Effector memory CD8-positive, alpha-beta T cell (primary cell): ENCODE results near the gene RBM44.

ENCODE experiments used
- ATAC-seq: fragments of 150-1000 bp; cut with Tn5 transposase; replicated peaks from 2 replicates; pipeline ENCODE4 v1.10.0; 2021; ENCODE audit warnings: mild to moderate bottlenecking, moderate library complexity
- DNase-seq, 3 experiments: peaks; one replicate each; pipeline ENCODE4 v3.0.0; 2021
- H3K27ac Mint-ChIP-seq, 2 donors: one replicate each; pipeline ENCODE4 v1.8.0; 2022; ENCODE audit warnings: mild to moderate bottlenecking in 2 of 2, mixed read lengths in 2 of 2, moderate library complexity in 2 of 2
- H3K27me3 Mint-ChIP-seq, 2 donors: one replicate each; pipeline ENCODE4 v1.8.0; 2022; ENCODE audit warnings: mixed read lengths in 2 of 2
- H3K36me3 Mint-ChIP-seq: one replicate; pipeline ENCODE4 v1.8.0; 2022; ENCODE audit warnings: mild to moderate bottlenecking, moderate library complexity, mixed read lengths; ENCODE audit not compliant: insufficient read depth
- H3K4me1 Mint-ChIP-seq, 2 donors: one replicate each; pipeline ENCODE4 v1.8.0; 2022; ENCODE audit warnings: low read depth in 2 of 2, mixed read lengths in 2 of 2
- H3K4me3 Mint-ChIP-seq, 2 donors: one replicate each; pipeline ENCODE4 v1.8.0; 2022; ENCODE audit warnings: mild to moderate bottlenecking in 2 of 2, mixed read lengths in 2 of 2, moderate library complexity in 2 of 2
- H3K9me3 Mint-ChIP-seq, 2 donors: one replicate each; pipeline ENCODE4 v1.8.0; 2022; ENCODE audit warnings: mixed read lengths in 2 of 2

RBM44 gene

DNA sequence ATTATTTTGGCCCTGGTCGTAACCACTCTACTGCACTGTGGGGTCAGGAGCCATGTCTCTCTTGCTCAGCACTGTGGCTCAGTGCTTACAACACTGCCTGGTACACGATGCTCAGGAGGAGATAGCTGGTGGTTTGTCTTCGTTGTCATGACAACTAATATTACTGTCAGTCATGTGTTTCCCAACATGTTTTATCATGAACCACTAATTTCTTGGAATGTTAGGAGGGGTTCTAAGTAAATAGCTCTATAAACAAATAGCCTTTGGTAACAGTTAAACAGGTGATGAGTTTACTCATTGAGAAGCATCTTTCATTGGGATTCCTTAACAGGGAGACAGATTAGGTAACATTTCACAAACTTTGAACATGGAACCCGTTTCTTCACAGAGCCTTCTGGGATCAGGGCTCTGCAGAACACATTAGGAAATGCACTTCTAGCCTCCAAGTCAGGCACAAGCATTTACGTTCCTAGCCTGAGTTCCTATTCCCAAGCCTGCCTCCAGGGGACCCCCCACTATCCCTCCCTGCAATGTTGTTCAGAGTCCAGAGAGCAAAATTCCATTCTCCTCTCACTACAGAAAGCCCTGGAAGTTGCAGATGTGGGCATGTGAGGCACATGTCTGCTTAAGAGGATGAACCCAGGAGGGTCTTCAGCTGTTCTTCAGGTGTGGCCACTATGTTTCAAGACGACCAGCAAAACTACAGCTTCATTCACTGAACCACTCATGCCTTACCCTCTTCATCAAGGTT, 6.4 kb upstream of the RBM44 start:
- Mint-ChIP-seq H3K27ac (peak overlapping the region; percentile 8 to 55), H3K9me3 (no peaks in the 10 kb centered on the region), H3K36me3 (peaks cover 16% of the 10 kb centered on the region), H3K4me3 (no peak overlapping the region), H3K4me1 (peaks cover 3 to 8% of the 10 kb centered on the region in 2 donors), H3K27me3 (no peaks in the 10 kb centered on the region)
- DNase-seq: no peak
- no peak for ATAC-seq

DNA sequence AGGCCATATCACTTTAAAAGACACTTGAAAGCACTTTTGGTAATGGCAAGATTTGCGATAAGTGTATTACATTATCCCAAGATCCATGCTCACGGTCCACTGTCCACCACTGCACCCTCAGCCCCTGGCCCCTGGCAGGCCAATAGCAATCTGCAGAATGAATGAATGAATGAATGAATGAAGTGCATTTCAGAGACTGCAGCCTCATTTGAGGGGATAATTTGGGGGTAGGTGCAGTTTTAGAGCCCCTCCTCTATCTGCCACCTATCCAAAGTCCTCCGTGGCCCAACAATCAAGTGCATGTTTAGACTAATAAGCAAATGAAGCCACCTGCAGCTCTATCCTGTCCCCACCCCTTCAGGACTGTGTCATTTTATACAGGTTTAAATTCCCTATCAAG, 1.3 kb upstream of the RBM44 start:
- ATAC-seq (no peak), DNase-seq (no peak)

GRCh38 chr2:237799060-237799428, 465 bp downstream of the RBM44 start:
- Mint-ChIP-seq H3K9me3 (no peaks in the 10 kb centered on the region), H3K27ac (no peak overlapping the region), H3K27me3 (no peaks in the 10 kb centered on the region), H3K4me1 (no peaks in the 10 kb centered on the region), H3K4me3 (no peak overlapping the region), H3K36me3 (peaks cover 9% of the 10 kb centered on the region)
- ATAC-seq: no peak
- no peak for DNase-seq

More for the DNA sequence above, 1.3 kb upstream of the RBM44 start:
- H3K4me1 Mint-ChIP-seq: no peaks in the 10 kb centered on the region
- no peaks in the 10 kb centered on the region for H3K27me3 Mint-ChIP-seq
- no peak overlapping the region for H3K4me3 Mint-ChIP-seq
- no peak overlapping the region for H3K27ac Mint-ChIP-seq
- H3K36me3 Mint-ChIP-seq: peaks cover 9% of the 10 kb centered on the region
- no peaks in the 10 kb centered on the region for H3K9me3 Mint-ChIP-seq

GRCh38 chr2:237801466-237801865, 2.9 kb downstream of the RBM44 start:
- H3K4me3 Mint-ChIP-seq: no peak overlapping the region
- H3K4me1 Mint-ChIP-seq: no peaks in the 10 kb centered on the region
- H3K36me3 Mint-ChIP-seq: peaks cover 6% of the 10 kb centered on the region
- no peak overlapping the region for H3K27ac Mint-ChIP-seq
- H3K9me3 Mint-ChIP-seq: no peaks in the 10 kb centered on the region
- no peaks in the 10 kb centered on the region for H3K27me3 Mint-ChIP-seq
- no peak for DNase-seq
- no peak for ATAC-seq

DNA sequence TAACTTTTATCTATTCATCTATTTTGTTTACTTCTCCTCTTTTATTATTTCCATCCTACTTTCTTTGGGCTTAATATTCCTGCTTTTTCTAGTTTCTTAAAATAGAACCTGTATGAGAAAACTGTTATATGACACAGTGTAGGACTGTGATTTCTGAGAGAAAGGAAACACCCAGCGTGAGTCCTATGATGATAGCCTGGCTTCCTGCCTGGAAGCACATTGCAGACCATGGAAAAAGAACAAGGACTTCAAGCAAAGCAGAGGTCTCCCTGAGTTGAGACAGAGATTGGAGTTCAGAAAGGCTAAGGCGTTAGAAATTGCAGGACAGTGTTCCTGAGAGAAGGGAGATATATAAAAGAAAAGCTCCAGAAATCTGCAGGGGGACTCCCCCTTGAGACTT, 7.8 kb downstream of the RBM44 start:
- H3K27ac Mint-ChIP-seq: no peak overlapping the region
- no peaks in the 10 kb centered on the region for H3K9me3 Mint-ChIP-seq
- ATAC-seq (no peak), DNase-seq (no peak)
- no peaks in the 10 kb centered on the region for H3K4me1 Mint-ChIP-seq
- no peaks in the 10 kb centered on the region for H3K27me3 Mint-ChIP-seq
- H3K4me3 Mint-ChIP-seq: no peak overlapping the region
- H3K36me3 Mint-ChIP-seq: peaks cover 1% of the 10 kb centered on the region

- no peak for ATAC-seq
- no peaks in the 10 kb centered on the region for H3K27me3 Mint-ChIP-seq
- H3K27ac Mint-ChIP-seq: no peak overlapping the region
Measured at GRCh38 chr2:237815637-237816036, 17.1 kb downstream of the RBM44 start.

GRCh38 chr2:237816531-237816930, 18.0 kb downstream of the RBM44 start:
- Mint-ChIP-seq H3K27me3 (no peaks in the 10 kb centered on the region), H3K27ac (no peak overlapping the region), H3K9me3 (no peaks in the 10 kb centered on the region), H3K4me1 (no peaks in the 10 kb centered on the region), H3K36me3 (no peaks in the 10 kb centered on the region), H3K4me3 (no peak overlapping the region)
- ATAC-seq (no peak), DNase-seq (no peak)

More at GRCh38 chr2:237815637-237816036, 17.1 kb downstream of the RBM44 start:
- no peak for DNase-seq
- Mint-ChIP-seq H3K4me3 (no peak overlapping the region), H3K4me1 (no peaks in the 10 kb centered on the region), H3K36me3 (no peaks in the 10 kb centered on the region), H3K9me3 (no peaks in the 10 kb centered on the region)

DNA sequence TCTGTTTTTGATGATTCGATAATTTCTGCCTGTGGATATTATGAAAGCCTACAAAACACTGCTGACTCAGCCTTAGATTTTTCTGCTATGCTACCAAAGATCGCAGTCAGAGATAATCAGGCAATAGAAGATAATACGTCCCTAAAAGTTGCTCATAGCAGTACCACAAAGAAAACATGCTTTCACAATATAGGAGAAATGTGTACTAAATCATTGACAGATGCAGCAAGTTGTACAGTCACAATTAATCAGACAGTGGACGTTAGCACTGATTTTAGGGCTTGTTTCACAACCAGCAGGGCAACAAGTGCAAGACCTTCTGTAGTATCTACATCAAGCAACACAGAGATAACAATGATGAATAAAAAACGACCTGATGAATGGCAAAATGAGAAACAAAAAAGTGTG, 19.5 kb downstream of the RBM44 start:
- H3K36me3 Mint-ChIP-seq: no peaks in the 10 kb centered on the region
- no peak for ATAC-seq

DNA sequence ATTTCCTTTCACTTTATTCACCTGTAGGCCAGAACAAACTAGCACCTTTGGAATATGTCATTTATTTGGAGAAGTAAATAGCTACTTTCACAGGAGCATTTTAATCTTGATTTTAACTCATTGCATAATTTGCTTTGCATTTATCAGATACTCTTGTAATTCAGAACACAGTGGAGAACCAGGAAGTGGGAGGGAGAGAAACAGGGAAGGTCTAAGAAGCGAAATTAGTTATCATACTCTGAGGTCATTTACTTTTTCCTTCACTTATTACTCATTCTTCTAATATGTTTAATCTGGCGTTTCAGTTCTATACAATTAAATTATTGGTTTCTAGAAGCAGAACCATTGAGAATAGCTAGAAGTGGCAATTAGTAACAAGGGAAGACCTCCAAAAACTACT, 20.7 kb downstream of the RBM44 start:
- no peak overlapping the region for H3K27ac Mint-ChIP-seq

More for the DNA sequence above, 19.5 kb downstream of the RBM44 start:
- Mint-ChIP-seq H3K27me3 (no peaks in the 10 kb centered on the region), H3K4me3 (no peak overlapping the region), H3K4me1 (no peaks in the 10 kb centered on the region), H3K27ac (no peak overlapping the region), H3K9me3 (no peaks in the 10 kb centered on the region)
- no peak for DNase-seq

GRCh38 chr2:237820421-237820820, 21.8 kb downstream of the RBM44 start:
- Mint-ChIP-seq H3K27me3 (no peaks in the 10 kb centered on the region), H3K27ac (no peak overlapping the region), H3K9me3 (no peaks in the 10 kb centered on the region), H3K4me1 (no peaks in the 10 kb centered on the region), H3K36me3 (peaks cover 3% of the 10 kb centered on the region), H3K4me3 (no peak overlapping the region)
- DNase-seq: no peak
- ATAC-seq: no peak

More for the DNA sequence above, 20.7 kb downstream of the RBM44 start:
- no peak for DNase-seq
- no peak overlapping the region for H3K4me3 Mint-ChIP-seq
- no peaks in the 10 kb centered on the region for H3K9me3 Mint-ChIP-seq
- H3K36me3 Mint-ChIP-seq: no peaks in the 10 kb centered on the region
- ATAC-seq: no peak
- H3K4me1 Mint-ChIP-seq: no peaks in the 10 kb centered on the region
- no peaks in the 10 kb centered on the region for H3K27me3 Mint-ChIP-seq

DNA sequence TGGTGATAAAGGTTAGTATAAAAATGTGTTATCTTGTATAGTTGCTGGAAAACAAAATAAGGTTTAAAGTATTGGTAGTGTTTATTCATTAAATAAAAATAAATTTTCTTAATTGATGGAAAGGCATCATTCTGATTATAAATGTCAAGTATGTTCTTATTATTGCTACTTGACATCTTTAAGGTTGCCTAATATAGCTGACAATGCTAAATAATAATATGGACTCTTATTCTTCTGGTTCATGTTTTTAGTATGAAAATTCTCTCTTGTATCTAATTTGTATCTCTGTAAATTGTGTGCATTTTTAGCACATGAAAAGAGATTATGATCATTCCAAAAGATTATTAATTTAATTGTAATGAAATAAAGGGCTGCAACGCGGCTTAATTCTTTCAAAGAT, 25.0 kb downstream of the RBM44 start:
- ATAC-seq: no peak
- peaks cover 3% of the 10 kb centered on the region for H3K36me3 Mint-ChIP-seq

GRCh38 chr2:237824085-237824484, 25.5 kb downstream of the RBM44 start:
- H3K4me3 Mint-ChIP-seq: no peak overlapping the region
- ATAC-seq (no peak), DNase-seq (no peak)
- H3K36me3 Mint-ChIP-seq: peaks cover 3% of the 10 kb centered on the region
- no peaks in the 10 kb centered on the region for H3K27me3 Mint-ChIP-seq
- H3K27ac Mint-ChIP-seq: no peak overlapping the region
- H3K9me3 Mint-ChIP-seq: no peaks in the 10 kb centered on the region
- H3K4me1 Mint-ChIP-seq: no peaks in the 10 kb centered on the region

More for the DNA sequence above, 25.0 kb downstream of the RBM44 start:
- no peak overlapping the region for H3K4me3 Mint-ChIP-seq
- no peaks in the 10 kb centered on the region for H3K9me3 Mint-ChIP-seq
- H3K4me1 Mint-ChIP-seq: no peaks in the 10 kb centered on the region
- H3K27me3 Mint-ChIP-seq: no peaks in the 10 kb centered on the region
- DNase-seq: no peak
- H3K27ac Mint-ChIP-seq: no peak overlapping the region

- Mint-ChIP-seq H3K36me3 (peaks cover 3% of the 10 kb centered on the region), H3K27ac (no peak overlapping the region), H3K27me3 (no peaks in the 10 kb centered on the region), H3K9me3 (no peaks in the 10 kb centered on the region), H3K4me1 (no peaks in the 10 kb centered on the region), H3K4me3 (no peak overlapping the region)
- no peak for ATAC-seq
- no peak for DNase-seq
Measured at GRCh38 chr2:237827421-237827987, 28.9 kb downstream of the RBM44 start.

GRCh38 chr2:237830522-237830921, 31.9 kb downstream of the RBM44 start:
- no peaks in the 10 kb centered on the region for H3K36me3 Mint-ChIP-seq
- no peaks in the 10 kb centered on the region for H3K27me3 Mint-ChIP-seq
- no peaks in the 10 kb centered on the region for H3K4me1 Mint-ChIP-seq
- no peaks in the 10 kb centered on the region for H3K9me3 Mint-ChIP-seq
- no peak overlapping the region for H3K27ac Mint-ChIP-seq
- H3K4me3 Mint-ChIP-seq: no peak overlapping the region
- DNase-seq: no peak
- no peak for ATAC-seq
